Measurements from ENCODE around the gene SUGT1.
"Not testable (repeated sequence)": the region's sequence is repeated elsewhere in the genome, so short reads cannot be mapped to it uniquely, and the experiment has no call there.

The SUGT1 gene

GRCh38 chr13:52669677-52670076, 17.0 kb downstream of the SUGT1 start:
- no peak for DNase-seq (ENCODE audit: low read depth)

- no peak for DNase-seq (ENCODE audit: low read depth)
These were observed 18.1 kb downstream of the SUGT1 start for GRCh38 chr13:52670726-52671125.

GRCh38 chr13:52673465-52673864, 20.8 kb downstream of the SUGT1 start:
- no peak for DNase-seq (ENCODE audit: low read depth)

- no peak for DNase-seq (ENCODE audit: low read depth)
These were observed 25.2 kb downstream of the SUGT1 start for GRCh38 chr13:52677823-52678222.

GRCh38 chr13:52685806-52686205, 33.2 kb downstream of the SUGT1 start:
- DNase-seq (ENCODE audit: low read depth), result not testable (repeated sequence)

- DNase-seq (ENCODE audit: low read depth), result no peak
These were observed 33.7 kb downstream of the SUGT1 start for GRCh38 chr13:52686376-52686775.

- no peak for DNase-seq (ENCODE audit: low read depth)
These were observed 43.2 kb downstream of the SUGT1 start for GRCh38 chr13:52695856-52696255.

GRCh38 chr13:52696566-52696965, 43.9 kb downstream of the SUGT1 start:
- DNase-seq (ENCODE audit: low read depth), result no peak

GRCh38 chr13:52701728-52702465, 49.3 kb downstream of the SUGT1 start:
- DNase-seq (ENCODE audit: low read depth), result no peak

- DNase-seq (ENCODE audit: low read depth), result no peak
These were observed 50.8 kb downstream of the SUGT1 start for GRCh38 chr13:52703482-52703881.

- no peak for DNase-seq (ENCODE audit: low read depth)
These were observed 53.4 kb downstream of the SUGT1 start for GRCh38 chr13:52706081-52706480.

- no peak for DNase-seq (ENCODE audit: low read depth)
These were observed 54.7 kb downstream of the SUGT1 start for GRCh38 chr13:52707375-52707774.

GRCh38 chr13:52708266-52708665, 55.6 kb downstream of the SUGT1 start:
- DNase-seq (ENCODE audit: low read depth), result not testable (repeated sequence)

GRCh38 chr13:52711286-52711685, 58.6 kb downstream of the SUGT1 start:
- no peak for DNase-seq (ENCODE audit: low read depth)

GRCh38 chr13:52712385-52712784, 59.7 kb downstream of the SUGT1 start:
- DNase-seq (ENCODE audit: low read depth), result no peak

GRCh38 chr13:52713894-52714293, 61.3 kb downstream of the SUGT1 start:
- no peak for DNase-seq (ENCODE audit: low read depth)

- DNase-seq (ENCODE audit: low read depth), result peak; percentile 8
These were observed 68.3 kb downstream of the SUGT1 start for GRCh38 chr13:52720904-52721303.

GRCh38 chr13:52721356-52721755, 68.7 kb downstream of the SUGT1 start:
- DNase-seq (ENCODE audit: low read depth), result not testable (repeated sequence)

GRCh38 chr13:52723181-52723580, 70.5 kb downstream of the SUGT1 start:
- no peak for DNase-seq (ENCODE audit: low read depth)

GRCh38 chr13:52725302-52725701, 72.7 kb downstream of the SUGT1 start:
- DNase-seq (ENCODE audit: low read depth), result no peak

- DNase-seq (ENCODE audit: low read depth), result no peak
These were observed 73.6 kb downstream of the SUGT1 start for GRCh38 chr13:52726258-52726657.

- DNase-seq (ENCODE audit: low read depth), result no peak
These were observed 81.5 kb downstream of the SUGT1 start for GRCh38 chr13:52734075-52734623.

- DNase-seq (ENCODE audit: low read depth), result no peak
These were observed 84.3 kb downstream of the SUGT1 start for GRCh38 chr13:52736891-52737290.

- DNase-seq (ENCODE audit: low read depth), result no peak
These were observed 84.8 kb downstream of the SUGT1 start for GRCh38 chr13:52737451-52737850.

All from CMK (cell line).